HepG2 (cell line): ENCODE data around the gene SIRT6. TPM values are rescaled to one million over a fixed set of nuclear protein-coding genes. Genes with fewer than 3 reads are reported as not detected.

ENCODE experiments used
- BHLHE40 ChIP-seq: IDR thresholded peaks from 2 replicates; pipeline ENCODE4 v1.6.1; 2011; ENCODE audit warnings: low read length, improper control_type of control experiment
- FOSL1 ChIP-seq: sonication (generic); formaldehyde crosslinking; IDR thresholded peaks from 2 replicates; pipeline ENCODE4 v1.9.0; 2021; ENCODE audit warnings: missing genetic modification reagents, borderline replicate concordance
- HOMEZ ChIP-seq: IDR thresholded peaks from 2 replicates; pipeline ENCODE4 v1.6.1; 2016; ENCODE audit warnings: low read depth
- KDM2A ChIP-seq: sonication (generic); formaldehyde crosslinking; IDR thresholded peaks from 2 replicates; pipeline ENCODE4 v1.4.0; 2020; ENCODE audit warnings: low read depth, missing genetic modification reagents, borderline replicate concordance
- MTF2 ChIP-seq: sonication (generic); formaldehyde crosslinking; IDR thresholded peaks from 2 replicates; pipeline ENCODE4 v1.5.0; 2020; ENCODE audit warnings: missing genetic modification reagents, borderline replicate concordance
- NPAS2 ChIP-seq: sonication (generic); formaldehyde crosslinking; IDR thresholded peaks from 2 replicates; pipeline ENCODE4 v1.8.0; 2022; ENCODE audit warnings: mild to moderate bottlenecking, missing genetic modification reagents, borderline replicate concordance
- RAD21 ChIP-seq: fragments of 450-650 bp; formaldehyde crosslinking; IDR thresholded peaks from 2 replicates; pipeline ENCODE4 v1.5.0; 2020; ENCODE audit warnings: mild to moderate bottlenecking
- RXRB ChIP-seq: IDR thresholded peaks from 2 replicates; pipeline ENCODE4 v1.6.1; 2016; ENCODE audit warnings: borderline replicate concordance, missing genetic modification reagents, missing compliant biosample characterization
- ZFP1 ChIP-seq: IDR thresholded peaks from 2 replicates; pipeline ENCODE4 v1.6.1; 2016
- ZFP36 ChIP-seq: fragments of 150-350 bp; IDR thresholded peaks from 2 replicates; pipeline ENCODE4 v1.6.1; 2018; ENCODE audit warnings: borderline replicate concordance, low read length, low read depth; ENCODE audit not compliant: partially characterized antibody
- ZNF235 ChIP-seq: sonication (generic); formaldehyde crosslinking; IDR thresholded peaks from 2 replicates; pipeline ENCODE4 v1.8.1; 2023; ENCODE audit warnings: mild to moderate bottlenecking, missing genetic modification reagents, borderline replicate concordance
- ZNF33A ChIP-seq: sonication (generic); formaldehyde crosslinking; IDR thresholded peaks from 2 replicates; pipeline ENCODE4 v1.5.1; 2020; ENCODE audit warnings: missing genetic modification reagents, mild to moderate bottlenecking, moderate library complexity, borderline replicate concordance
- ZNF468 ChIP-seq: sonication (generic); formaldehyde crosslinking; IDR thresholded peaks from 2 replicates; pipeline ENCODE4 v1.8.0; 2022; ENCODE audit warnings: mild to moderate bottlenecking, moderate library complexity, missing genetic modification reagents
- ZNF550 ChIP-seq: sonication (generic); formaldehyde crosslinking; IDR thresholded peaks from 2 replicates; pipeline ENCODE4 v1.4.0; 2020; ENCODE audit warnings: mild to moderate bottlenecking, missing genetic modification reagents, borderline replicate concordance
- ZNF556 ChIP-seq: sonication (generic); formaldehyde crosslinking; IDR thresholded peaks from 2 replicates; pipeline ENCODE4 v1.4.0; 2020; ENCODE audit warnings: mild to moderate bottlenecking, missing genetic modification reagents, borderline replicate concordance
- ZNF574 ChIP-seq: sonication (generic); formaldehyde crosslinking; IDR thresholded peaks from 2 replicates; pipeline ENCODE4 v1.4.0; 2020; ENCODE audit warnings: missing genetic modification reagents
- ZNF660 ChIP-seq: sonication (generic); formaldehyde crosslinking; IDR thresholded peaks from 2 replicates; pipeline ENCODE4 v1.5.1; 2020; ENCODE audit warnings: mild to moderate bottlenecking, low read depth, missing genetic modification reagents, borderline replicate concordance
- ZNF761 ChIP-seq: sonication (generic); formaldehyde crosslinking; conservative IDR thresholded peaks from 2 replicates; pipeline ENCODE4 v1.4.0; 2020; ENCODE audit warnings: mild to moderate bottlenecking, missing genetic modification reagents
- ZNF784 ChIP-seq: sonication (generic); formaldehyde crosslinking; IDR thresholded peaks from 2 replicates; pipeline ENCODE4 v1.5.1; 2020; ENCODE audit warnings: missing genetic modification reagents, mild to moderate bottlenecking, borderline replicate concordance
- ZNF878 ChIP-seq: sonication (generic); formaldehyde crosslinking; IDR thresholded peaks from 2 replicates; pipeline ENCODE4 v1.8.1; 2023; ENCODE audit warnings: mild to moderate bottlenecking, missing genetic modification reagents, moderate library complexity
- ZSCAN21 ChIP-seq: sonication (generic); formaldehyde crosslinking; IDR thresholded peaks from 2 replicates; pipeline ENCODE4 v1.8.0; 2022; ENCODE audit warnings: mild to moderate bottlenecking, missing genetic modification reagents, moderate library complexity, borderline replicate concordance
- polyA plus RNA-seq, 8 experiments: library from polyadenylated mRNA; depleted of rRNA in 3 of 8; stranded (reverse) in 7 of 8; unstranded in 1 of 8; fragments of >200 nt; fragmentation: Illumina TruSeq in 4 of 8; extraction: Trizol in 4 of 8; gene quantifications; 2 replicates each; pipeline versions ENCODE4 v1.2.1 to v1.2.3, GENCODE V29; 2011 to 2016; ENCODE audit warnings: low read depth in 4 of 8, missing spikeins in 1 of 8, mixed read lengths in 1 of 8; ENCODE audit not compliant: insufficient read depth in 1 of 8
- total RNA-seq, 5 experiments: library from RNA; depleted of rRNA; stranded (reverse); fragments of >200 nt; fragmentation: Illumina TruSeq; extraction: Trizol; gene quantifications; 2 replicates each; pipeline ENCODE4 v1.2.3, GENCODE V29; 2016; ENCODE audit warnings: low read depth in 1 of 5
- TF ChIP-seq, protein P1 (sequence below): sonication (generic); formaldehyde crosslinking; IDR thresholded peaks from 2 replicates; pipeline ENCODE4 v1.4.0; 2020; ENCODE audit warnings: missing genetic modification reagents, borderline replicate concordance
- TF ChIP-seq, protein P2 (sequence below): sonication (generic); formaldehyde crosslinking; IDR thresholded peaks from 2 replicates; pipeline ENCODE4 v1.8.1; 2023; ENCODE audit warnings: mild to moderate bottlenecking, missing genetic modification reagents, borderline replicate concordance

The SIRT6 gene
- total and polyA plus RNA-seq, 2 of the 13 experiments (the other 11 are each of a cell fraction or from before 2014, with no cell fraction given), result 11.0 to 18.4 TPM

- TF ChIP-seq ZNF784 (no peak), KDM2A (CRISPR knock-in tag) (peak; percentile 78), MTF2 (CRISPR knock-in tag) (no peak), ZNF468 (CRISPR knock-in tag) (no peak), HOMEZ (CRISPR knock-in tag) (no peak), ZNF878 (CRISPR knock-in tag) (no peak), ZFP36 (peak; percentile 65), ZNF660 (no peak), ZNF574 (0 out of 2 replicates have a peak, but pooled peaks have one; percentile 29), NPAS2 (CRISPR knock-in tag) (no peak), FOSL1 (no peak), ZNF556 (CRISPR knock-in tag) (no peak), ZNF761 (CRISPR knock-in tag) (no peak), ZNF550 (CRISPR knock-in tag) (no peak), ZSCAN21 (CRISPR knock-in tag) (no peak), ZNF33A (no peak), BHLHE40 (no peak), ZNF235 (CRISPR knock-in tag) (no peak), ZFP1 (CRISPR knock-in tag) (no peak), RAD21 (CRISPR knock-in tag) (0 out of 2 replicates have a peak, but pooled peaks have one; percentile 13), RXRB (CRISPR knock-in tag) (peak; percentile 27; the same call in 1 of the 2 replicates)
- TF ChIP-seq, protein P1, sequence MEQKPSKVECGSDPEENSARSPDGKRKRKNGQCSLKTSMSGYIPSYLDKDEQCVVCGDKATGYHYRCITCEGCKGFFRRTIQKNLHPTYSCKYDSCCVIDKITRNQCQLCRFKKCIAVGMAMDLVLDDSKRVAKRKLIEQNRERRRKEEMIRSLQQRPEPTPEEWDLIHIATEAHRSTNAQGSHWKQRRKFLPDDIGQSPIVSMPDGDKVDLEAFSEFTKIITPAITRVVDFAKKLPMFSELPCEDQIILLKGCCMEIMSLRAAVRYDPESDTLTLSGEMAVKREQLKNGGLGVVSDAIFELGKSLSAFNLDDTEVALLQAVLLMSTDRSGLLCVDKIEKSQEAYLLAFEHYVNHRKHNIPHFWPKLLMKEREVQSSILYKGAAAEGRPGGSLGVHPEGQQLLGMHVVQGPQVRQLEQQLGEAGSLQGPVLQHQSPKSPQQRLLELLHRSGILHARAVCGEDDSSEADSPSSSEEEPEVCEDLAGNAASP (CRISPR knock-in tag), result peak; percentile 25; the same call in 1 of the 2 replicates
- TF ChIP-seq, protein P2, sequence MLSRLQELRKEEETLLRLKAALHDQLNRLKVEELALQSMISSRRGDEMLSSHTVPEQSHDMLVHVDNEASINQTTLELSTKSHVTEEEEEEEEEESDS (CRISPR knock-in tag), result no peak
Observed at GRCh38 chr19:4139614-4140236, 42.6 kb downstream of the SIRT6 start (continued).
